Natural killer cell (primary cell): ENCODE data around the gene YJEFN3. TPM values are rescaled to one million over a fixed set of nuclear protein-coding genes. Genes with fewer than 3 reads are reported as not detected.

Experiments used
- ATAC-seq, 3 donors: fragments of 150-1000 bp in 2 of 3; fragments of 200-7000 bp in 1 of 3; cut with Tn5 transposase; 1 replicate in 1 of 3; 2 replicates in 2 of 3; pipeline ENCODE4 v1.10.0; 2021; ENCODE audit warnings: mild to moderate bottlenecking in 2 of 3, moderate library complexity in 2 of 3
- DNase-seq, 2 donors: peaks; one replicate each; pipeline versions ENCODE4 v3.0.0 to v3.0.0-alpha.2; 2013 to 2021; ENCODE audit warnings: mixed read lengths in 1 of 2
- H3K27ac ChIP-seq: one replicate; pipeline ENCODE4 v1.5.1; 2013; ENCODE audit warnings: mild to moderate bottlenecking, low read length
- H3K27me3 ChIP-seq: one replicate; pipeline ENCODE4 v1.6.1; 2013; ENCODE audit warnings: low read length; ENCODE audit not compliant: control insufficient read depth, insufficient read depth
- H3K36me3 ChIP-seq: one replicate; pipeline ENCODE4 v1.6.1; 2013; ENCODE audit warnings: low read length; ENCODE audit not compliant: control insufficient read depth, insufficient read depth
- H3K4me1 ChIP-seq: one replicate; pipeline ENCODE4 v1.6.1; 2013; ENCODE audit warnings: low read length; ENCODE audit not compliant: control insufficient read depth, insufficient read depth
- H3K4me3 ChIP-seq: one replicate; pipeline ENCODE4 v1.5.1; 2013; ENCODE audit warnings: low read length
- H3K9me3 ChIP-seq: one replicate; pipeline ENCODE4 v1.6.1; 2013; ENCODE audit warnings: low read length; ENCODE audit not compliant: control insufficient read depth, insufficient read depth
- H3K27ac Mint-ChIP-seq, 2 donors: one replicate each; pipeline ENCODE4 v1.8.0; 2022; ENCODE audit warnings: mild to moderate bottlenecking in 2 of 2, mixed read lengths in 2 of 2, moderate library complexity in 1 of 2
- H3K27me3 Mint-ChIP-seq, 2 donors: one replicate each; pipeline ENCODE4 v1.8.0; 2022; ENCODE audit warnings: low read depth in 2 of 2, mixed read lengths in 2 of 2
- H3K36me3 Mint-ChIP-seq: one replicate; pipeline ENCODE4 v1.8.0; 2022; ENCODE audit warnings: mixed read lengths
- H3K4me1 Mint-ChIP-seq, 2 donors: one replicate each; pipeline ENCODE4 v1.8.0; 2022; ENCODE audit warnings: mixed read lengths in 2 of 2
- H3K4me3 Mint-ChIP-seq: one replicate; pipeline ENCODE4 v1.8.0; 2022; ENCODE audit warnings: mild to moderate bottlenecking, moderate library complexity, mixed read lengths
- H3K9me3 Mint-ChIP-seq, 2 donors: one replicate each; pipeline ENCODE4 v1.8.0; 2022; ENCODE audit warnings: mixed read lengths in 2 of 2
- WGBS: methylation state at CpG from one replicate; pipeline ENCODE4 v1.1.7; 2013; ENCODE audit warnings: missing lambda C conversion rate; ENCODE audit not compliant: insufficient coverage; 5-methylcytosine and 5-hydroxymethylcytosine counted together
- intact Hi-C: fragments of 100-400 bp; cut with micrococcal nuclease; formaldehyde crosslinking; loops from one replicate; pipeline ENCODE4 v1.14.2; 2022
- total RNA-seq, 4 donors: library from RNA; stranded (reverse); fragments of 120-200 nt in 1 of 4; gene quantifications; one replicate each; pipeline versions ENCODE4 v1.2.3 to v1.2.4, GENCODE V29; 2013 to 2022
- TF ChIP-seq, protein P1 (sequence below): fragments of 200-600 bp; IDR thresholded peaks from one replicate; pipeline ENCODE4 v1.8.0; 2022; ENCODE audit warnings: antibody characterized with exemption

Gene YJEFN3
- total RNA-seq, 3 donors from 2014 or later (not counting 1 experiment from before 2014, with no cell fraction given), result 4.0 to 6.0 (median 4.3) TPM

DNA sequence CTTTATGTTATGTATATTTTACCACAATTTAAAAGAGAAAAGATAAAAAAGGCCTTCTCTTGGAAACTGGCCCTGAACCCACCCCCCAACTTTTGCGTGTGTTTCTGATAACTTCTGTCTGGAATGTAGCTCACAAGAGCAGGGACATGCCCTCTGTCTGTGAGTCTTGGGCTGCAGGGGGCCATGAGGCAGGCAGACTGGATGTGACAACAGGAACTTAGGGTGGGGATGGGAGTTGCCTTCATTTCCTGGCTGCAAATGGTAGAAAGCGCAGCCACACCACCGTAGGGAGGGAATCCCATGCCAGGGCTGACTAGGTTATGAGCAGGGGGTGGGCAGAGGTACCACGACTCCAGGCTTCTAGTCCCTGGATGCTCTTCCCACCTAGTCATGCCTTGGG is 31.2 kb downstream of the YJEFN3 start:
- no peak overlapping the region for H3K4me3 Mint-ChIP-seq
- H3K9me3 ChIP-seq, result no peaks in the 10 kb centered on the region
- no peak overlapping the region for H3K27ac Mint-ChIP-seq
- H3K27me3 ChIP-seq, result no peaks in the 10 kb centered on the region
- ATAC-seq, result no peak
- no peak overlapping the region for H3K27ac ChIP-seq
- TF ChIP-seq, protein P1, sequence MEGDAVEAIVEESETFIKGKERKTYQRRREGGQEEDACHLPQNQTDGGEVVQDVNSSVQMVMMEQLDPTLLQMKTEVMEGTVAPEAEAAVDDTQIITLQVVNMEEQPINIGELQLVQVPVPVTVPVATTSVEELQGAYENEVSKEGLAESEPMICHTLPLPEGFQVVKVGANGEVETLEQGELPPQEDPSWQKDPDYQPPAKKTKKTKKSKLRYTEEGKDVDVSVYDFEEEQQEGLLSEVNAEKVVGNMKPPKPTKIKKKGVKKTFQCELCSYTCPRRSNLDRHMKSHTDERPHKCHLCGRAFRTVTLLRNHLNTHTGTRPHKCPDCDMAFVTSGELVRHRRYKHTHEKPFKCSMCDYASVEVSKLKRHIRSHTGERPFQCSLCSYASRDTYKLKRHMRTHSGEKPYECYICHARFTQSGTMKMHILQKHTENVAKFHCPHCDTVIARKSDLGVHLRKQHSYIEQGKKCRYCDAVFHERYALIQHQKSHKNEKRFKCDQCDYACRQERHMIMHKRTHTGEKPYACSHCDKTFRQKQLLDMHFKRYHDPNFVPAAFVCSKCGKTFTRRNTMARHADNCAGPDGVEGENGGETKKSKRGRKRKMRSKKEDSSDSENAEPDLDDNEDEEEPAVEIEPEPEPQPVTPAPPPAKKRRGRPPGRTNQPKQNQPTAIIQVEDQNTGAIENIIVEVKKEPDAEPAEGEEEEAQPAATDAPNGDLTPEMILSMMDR, result no peak
- H3K9me3 Mint-ChIP-seq, result no peaks in the 10 kb centered on the region
- H3K4me1 Mint-ChIP-seq, result no peaks in the 10 kb centered on the region
- no peaks in the 10 kb centered on the region for H3K36me3 Mint-ChIP-seq
- WGBS, result 65% methylated on average over 4 of the region's 4 CpGs
- intact Hi-C loops, result no loop called here
- no peaks in the 10 kb centered on the region for H3K4me1 ChIP-seq
- H3K4me3 ChIP-seq, result no peak overlapping the region
- H3K27me3 Mint-ChIP-seq, result no peaks in the 10 kb centered on the region
- peak in 1 of 2 donors; percentile 31 for DNase-seq
- H3K36me3 ChIP-seq, result no peaks in the 10 kb centered on the region

DNA sequence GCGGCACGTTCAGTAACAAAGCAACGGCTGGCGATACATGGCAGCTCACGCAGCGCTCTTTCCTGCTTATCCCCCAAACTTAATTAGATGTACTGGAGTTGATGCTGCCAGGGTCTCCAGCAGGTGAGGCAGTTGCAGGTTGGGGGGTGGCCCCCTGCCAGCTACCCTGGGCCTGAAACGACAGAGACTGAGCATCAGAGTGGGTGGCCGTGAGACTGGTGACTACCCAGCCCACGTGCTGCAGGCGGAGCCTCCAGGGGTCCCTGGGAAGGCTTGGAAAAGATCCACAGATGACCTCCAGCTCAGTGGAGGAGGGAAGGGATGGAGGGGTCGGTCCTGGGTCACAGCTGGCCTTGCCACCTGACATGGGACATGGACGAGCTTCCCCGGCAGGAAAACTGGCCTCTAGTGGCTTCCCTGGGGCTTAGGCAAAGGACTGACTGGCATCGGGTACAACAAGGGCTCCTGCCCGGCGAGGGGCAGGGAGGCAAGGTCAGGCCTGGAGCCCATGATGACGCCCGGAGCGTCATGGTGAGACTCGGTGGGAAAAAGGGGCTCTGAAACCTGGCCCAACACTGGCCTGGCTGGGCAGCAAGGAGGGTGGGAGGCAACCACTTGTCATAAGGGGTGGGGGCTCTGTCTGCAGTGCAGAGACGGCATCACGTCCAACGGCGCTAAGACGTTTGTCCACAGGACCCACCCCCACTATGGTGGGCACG is 33.4 kb downstream of the YJEFN3 start:
- DNase-seq (no peak), ATAC-seq (no peak)
- no peaks in the 10 kb centered on the region for H3K36me3 ChIP-seq
- H3K27me3 Mint-ChIP-seq, result no peaks in the 10 kb centered on the region
- no peak overlapping the region for H3K27ac ChIP-seq
- no peak overlapping the region for H3K4me3 ChIP-seq
- H3K9me3 Mint-ChIP-seq, result no peaks in the 10 kb centered on the region
- TF ChIP-seq, protein P1, result no peak
- no peaks in the 10 kb centered on the region for H3K36me3 Mint-ChIP-seq
- no peak overlapping the region for H3K4me3 Mint-ChIP-seq
- no peaks in the 10 kb centered on the region for H3K27me3 ChIP-seq
- intact Hi-C loops, result no loop called here
- no peak overlapping the region for H3K27ac Mint-ChIP-seq
- H3K9me3 ChIP-seq, result no peaks in the 10 kb centered on the region
- WGBS, result 94% methylated on average over 26 of the region's 26 CpGs
- H3K4me1 ChIP-seq, result no peaks in the 10 kb centered on the region
- no peaks in the 10 kb centered on the region for H3K4me1 Mint-ChIP-seq

DNA sequence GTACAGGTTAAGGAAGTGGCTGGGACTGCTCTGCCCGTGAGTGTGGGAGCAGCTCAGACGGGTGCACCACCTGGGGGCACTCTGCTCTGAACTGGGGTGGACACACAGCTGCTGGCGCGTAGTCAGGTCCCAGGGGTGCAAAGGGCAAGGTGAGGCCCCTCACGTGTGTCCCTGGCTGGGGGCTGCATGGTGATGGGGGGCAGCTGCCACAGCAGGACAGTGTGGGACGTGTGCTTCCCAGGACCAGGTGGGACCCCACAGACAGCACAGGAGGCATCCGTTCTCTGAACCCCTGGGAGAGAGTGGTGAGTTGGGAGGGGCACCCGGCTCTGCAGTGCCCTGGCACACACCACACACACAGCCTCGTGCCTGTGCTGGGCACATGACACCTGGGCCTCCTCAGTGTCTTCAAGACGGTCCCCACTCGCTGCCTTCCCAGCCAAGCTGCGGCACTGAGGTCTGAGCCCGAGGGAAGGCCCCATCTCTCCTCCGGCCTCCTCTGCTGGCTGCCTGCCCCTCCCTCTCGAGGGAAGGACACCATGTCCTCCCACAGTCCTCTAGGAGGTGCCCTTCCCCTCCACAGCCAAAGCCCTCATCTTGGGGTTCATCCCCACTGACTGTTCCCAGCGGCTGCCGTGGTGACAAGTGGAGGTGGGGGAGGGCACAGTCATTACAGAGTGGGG is 34.1 kb downstream of the YJEFN3 start:
- DNase-seq (peak in 1 of 2 donors; percentile 70), ATAC-seq (peak; percentile 14 to 47 (median 33))
- Histone ChIP-seq H3K4me3 (no peak overlapping the region), H3K9me3 (no peaks in the 10 kb centered on the region), H3K27me3 (no peaks in the 10 kb centered on the region), H3K36me3 (no peaks in the 10 kb centered on the region), H3K27ac (no peak overlapping the region), H3K4me1 (no peaks in the 10 kb centered on the region)
- no peaks in the 10 kb centered on the region for H3K36me3 Mint-ChIP-seq
- no peak overlapping the region for H3K4me3 Mint-ChIP-seq
- no peaks in the 10 kb centered on the region for H3K9me3 Mint-ChIP-seq
- 88% methylated on average over 17 of the region's 17 CpGs for WGBS
- no peaks in the 10 kb centered on the region for H3K4me1 Mint-ChIP-seq
- peak overlapping the region in 1 of 2 donors; percentile 49 for H3K27ac Mint-ChIP-seq
- TF ChIP-seq, protein P1, result no peak
- intact Hi-C loops, result no loop called here
- no peaks in the 10 kb centered on the region for H3K27me3 Mint-ChIP-seq
